NCI-H1694 treated with DMSO at 0.1 percent for 48 hours (cell line): ENCODE measurements around the gene ABR.
"Not testable (repeated sequence)": the region's sequence is repeated elsewhere in the genome, so short reads cannot be mapped to it uniquely, and the experiment has no call there.

Experiments
- DNase-seq: peaks from one replicate; lab custom pipeline; 2025; lab: John Stamatoyannopoulos, UW

Gene ABR

DNA sequence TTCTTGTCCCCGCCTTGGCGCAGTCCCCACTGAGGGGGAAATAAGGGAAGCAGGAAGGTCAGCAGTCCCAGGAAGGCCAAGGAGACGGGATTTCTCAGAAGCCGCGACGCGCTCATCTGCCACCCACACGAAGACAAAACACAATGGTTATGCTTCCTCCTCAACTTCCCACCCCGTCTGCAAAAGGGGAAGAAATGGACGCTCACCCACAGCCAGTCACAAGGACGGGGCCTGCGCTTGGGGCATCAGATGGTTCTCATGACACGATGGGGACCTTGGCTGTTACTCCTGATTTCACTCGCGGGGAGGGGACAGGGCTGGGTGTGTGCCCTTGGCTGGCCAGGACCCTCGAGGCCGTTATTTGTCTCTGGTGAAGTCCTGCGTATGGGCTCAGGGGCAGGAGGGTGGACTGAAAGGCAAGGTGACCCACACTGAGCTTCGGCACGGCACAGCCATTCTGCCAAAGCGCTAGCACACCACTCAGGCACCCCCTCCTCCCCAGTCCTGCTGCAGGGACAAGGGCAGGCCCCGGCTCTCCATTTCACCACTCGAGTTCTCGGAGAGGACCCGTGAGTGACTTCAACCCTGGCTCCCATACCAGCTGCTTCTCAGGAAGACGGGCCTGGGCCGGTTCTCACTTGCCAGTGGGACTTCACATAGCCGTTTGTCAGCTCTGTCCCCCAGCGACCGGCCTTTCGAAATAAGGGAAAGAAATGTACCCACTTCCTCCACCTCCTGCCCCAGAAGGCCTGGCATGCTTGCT, 84.5 kb downstream of the ABR start:
- DNase-seq, result no peak

DNA sequence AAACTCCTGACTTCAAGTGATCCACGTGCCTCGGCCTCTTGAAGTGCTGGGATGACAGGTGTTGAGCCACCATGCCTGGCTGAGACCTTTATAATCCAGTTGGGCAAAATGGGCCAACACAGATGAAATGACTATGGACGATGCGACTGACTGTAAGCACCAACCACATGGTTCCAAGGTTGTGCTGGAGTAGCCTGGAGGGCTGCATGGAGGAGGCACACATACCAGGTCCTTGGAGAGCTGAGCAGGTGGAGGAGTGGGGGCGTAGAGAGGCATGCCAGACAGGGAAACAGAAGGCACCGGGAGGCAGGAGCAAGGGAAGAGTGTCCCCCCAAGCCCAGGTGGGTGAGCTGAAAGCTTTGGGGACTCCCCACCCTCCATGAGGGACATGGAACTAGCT, 85.2 kb downstream of the ABR start:
- no peak for DNase-seq

DNA sequence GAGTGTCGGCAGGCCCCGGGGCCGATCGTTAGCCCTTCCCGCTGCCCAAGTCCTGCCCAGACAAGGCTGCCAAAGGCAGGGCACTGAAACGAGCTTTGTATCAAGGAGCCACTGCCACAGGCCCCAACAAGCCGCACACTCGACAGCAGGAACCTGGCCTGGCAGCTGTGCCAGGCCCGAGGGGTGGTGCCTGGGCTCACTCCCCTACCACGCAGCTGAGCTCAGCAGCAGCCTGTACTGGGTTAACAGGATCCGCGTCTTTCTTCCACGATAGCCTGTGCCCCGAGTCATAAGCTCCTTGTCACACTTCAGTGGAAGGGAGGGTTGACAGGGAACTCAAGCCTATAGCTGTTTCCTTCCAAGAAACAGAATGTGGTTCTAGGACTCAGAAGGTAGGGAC, 87.9 kb downstream of the ABR start:
- peak; percentile 60 for DNase-seq

DNA sequence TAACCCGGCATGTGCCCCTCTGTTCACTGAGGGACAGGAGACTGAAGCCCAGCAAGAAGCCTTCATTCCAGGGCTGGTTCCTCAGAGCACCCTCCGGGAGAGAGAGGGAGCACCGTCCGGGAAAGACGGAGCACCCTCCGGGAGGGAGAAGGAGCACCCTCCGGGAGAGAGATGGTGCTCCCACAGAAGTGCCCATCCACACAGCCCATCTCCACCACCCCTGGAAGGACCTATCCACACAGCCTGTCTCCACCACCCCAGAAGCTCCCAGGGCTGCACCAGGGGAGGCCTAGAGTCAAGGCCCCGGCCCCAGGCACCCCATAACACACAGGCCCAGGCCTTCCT, 88.6 kb downstream of the ABR start:
- DNase-seq, result no peak

DNA sequence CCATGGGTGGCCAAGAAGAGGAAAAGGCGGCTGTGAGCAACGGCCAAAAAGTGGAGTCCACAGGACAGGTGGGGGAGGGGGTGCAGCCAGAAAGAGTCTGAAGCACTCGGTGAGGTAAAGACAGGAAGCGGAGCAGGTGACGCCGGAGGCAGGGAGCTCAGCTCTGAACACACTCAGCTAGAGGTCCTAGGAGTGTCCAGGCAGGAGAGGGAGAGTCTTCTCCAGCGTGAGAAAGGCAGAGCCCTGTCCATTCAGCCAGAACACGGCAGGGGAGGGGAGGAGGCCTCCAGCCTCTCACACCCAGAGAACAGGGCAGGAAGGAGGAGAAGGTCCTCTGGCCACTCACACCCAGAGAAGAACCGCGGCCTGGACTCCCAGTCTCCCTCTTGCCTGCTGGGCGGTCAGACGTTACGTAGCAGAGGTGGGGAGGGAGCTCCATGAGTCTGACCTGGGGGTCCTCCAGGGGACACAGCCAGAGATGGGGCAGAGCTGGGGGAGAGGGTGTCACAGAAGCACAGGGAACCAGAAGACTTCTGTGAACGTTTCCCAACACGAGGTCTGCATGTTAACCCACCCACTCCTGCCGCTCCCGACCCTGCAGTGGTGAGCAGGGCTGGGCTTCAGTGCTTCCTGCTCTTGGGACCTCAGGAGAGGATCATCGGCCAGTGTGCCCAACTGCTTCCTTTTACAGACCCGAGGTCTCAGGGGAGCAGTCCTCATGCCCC, 89.2 kb downstream of the ABR start:
- no peak for DNase-seq

DNA sequence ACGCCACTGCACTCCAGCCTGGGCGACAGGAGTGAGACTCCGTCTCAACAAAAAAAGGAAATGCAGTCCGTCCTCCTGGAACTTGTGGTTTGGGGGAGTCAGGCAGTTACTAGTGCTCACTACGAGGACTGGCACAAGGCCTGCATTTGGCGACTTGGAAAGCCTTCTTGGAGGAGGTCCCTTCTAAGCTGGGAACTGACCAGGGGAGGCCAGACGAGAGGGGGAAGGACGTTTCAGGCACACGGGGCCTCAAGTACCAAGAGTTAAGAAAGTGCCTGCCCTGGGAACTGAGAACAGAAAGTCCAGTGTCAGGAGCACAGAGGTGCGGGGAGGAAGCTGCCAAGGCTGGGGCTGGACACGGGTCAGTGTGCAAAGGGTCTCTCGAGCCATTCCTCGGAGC, 89.9 kb downstream of the ABR start:
- no peak for DNase-seq

DNA sequence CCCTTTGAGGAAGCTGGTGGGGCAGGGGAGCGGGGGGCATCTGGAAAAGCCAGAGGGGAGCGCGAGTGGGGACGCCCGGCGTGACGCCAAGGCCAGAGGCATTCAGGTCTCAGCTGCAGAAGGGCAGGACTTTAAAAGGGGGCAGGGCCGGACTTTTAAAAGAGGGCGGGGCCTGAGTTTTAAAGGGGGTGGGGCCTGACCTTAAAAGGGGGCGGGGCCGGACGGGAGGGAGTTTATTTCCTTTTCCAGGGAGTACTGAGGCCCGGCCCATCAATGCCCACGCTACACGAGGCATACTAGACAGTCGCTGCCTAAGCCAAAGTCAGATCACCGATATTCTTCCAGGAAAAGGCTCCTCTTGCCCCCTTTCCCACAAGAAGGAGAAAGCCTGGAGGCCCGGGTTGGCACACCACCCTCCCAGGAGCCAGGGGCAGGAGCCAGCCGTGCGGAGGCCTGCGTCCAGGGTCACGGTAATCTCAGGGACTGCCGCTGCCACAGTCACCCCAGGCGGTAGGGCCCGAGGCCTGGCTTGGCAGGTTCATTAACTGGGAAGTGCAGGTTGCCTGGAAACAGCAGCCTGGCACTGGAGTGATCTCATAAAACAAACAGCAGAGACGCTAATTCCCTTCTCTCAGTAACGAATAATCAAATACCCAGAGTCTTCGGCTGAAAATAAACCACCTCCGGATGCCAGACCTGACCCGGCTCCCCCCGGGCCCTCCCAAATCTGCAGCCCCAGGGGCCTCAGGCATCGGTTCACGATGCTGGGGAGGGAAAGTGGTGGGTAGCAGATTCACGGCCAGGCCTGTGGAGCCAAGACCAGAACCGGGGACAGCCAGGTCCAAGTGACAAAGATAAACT, 92.2 kb downstream of the ABR start:
- DNase-seq, result peak; percentile 80

DNA sequence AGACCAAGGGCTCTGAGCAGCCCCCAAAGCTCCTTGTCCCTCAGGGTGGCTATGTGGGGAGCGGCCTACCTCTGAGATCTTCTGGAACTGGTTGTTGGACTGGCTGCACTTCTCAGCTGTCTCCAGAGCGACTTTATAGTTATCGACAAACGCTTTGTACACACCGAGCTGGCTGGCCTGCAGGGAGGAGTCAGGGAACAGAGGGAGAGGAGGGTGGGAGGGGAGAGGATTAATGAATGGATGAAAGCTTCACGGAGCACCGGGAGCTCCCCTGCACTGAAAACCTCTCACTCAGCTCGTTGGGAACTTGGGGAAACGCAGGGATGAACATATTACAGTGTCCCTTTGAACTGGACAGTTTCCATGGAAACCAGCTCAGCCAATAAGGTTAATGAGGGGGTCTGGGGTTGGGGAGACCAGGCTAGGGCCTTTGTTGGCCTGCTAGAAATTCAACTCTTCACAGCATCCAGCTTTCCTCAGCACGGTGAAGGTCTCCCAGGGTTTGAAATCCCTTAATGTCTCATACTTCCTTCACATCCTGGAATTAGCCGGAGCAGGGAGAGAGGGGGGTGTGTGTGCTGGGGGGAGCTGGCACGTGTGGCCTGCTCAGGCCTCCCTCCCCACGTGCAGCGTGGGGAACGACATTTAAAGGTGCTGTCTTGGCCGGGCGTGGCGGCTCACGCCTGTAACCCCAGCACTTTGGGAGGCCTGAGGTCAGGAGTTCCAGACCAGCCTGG, 96.2 kb downstream of the ABR start:
- no peak for DNase-seq

DNA sequence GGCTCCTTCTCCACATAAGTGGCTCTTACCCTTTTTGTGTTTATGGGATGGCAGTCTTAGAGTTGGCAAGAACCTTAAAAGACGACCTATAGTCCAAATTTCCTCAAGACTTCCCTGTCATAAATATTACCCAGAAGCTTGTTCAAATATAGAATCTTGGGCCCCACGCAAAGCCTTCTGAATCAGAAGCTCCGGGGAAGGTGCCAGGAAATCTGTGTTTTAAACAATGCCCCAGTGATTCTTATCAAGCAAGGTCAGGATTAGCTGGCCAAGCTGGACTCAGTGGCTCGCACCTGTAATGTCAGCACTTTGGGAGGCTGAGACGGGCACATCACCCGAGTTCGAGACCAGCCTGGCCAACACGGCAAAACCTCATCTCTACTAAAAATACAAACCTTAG, 97.2 kb downstream of the ABR start:
- DNase-seq, result no peak

DNA sequence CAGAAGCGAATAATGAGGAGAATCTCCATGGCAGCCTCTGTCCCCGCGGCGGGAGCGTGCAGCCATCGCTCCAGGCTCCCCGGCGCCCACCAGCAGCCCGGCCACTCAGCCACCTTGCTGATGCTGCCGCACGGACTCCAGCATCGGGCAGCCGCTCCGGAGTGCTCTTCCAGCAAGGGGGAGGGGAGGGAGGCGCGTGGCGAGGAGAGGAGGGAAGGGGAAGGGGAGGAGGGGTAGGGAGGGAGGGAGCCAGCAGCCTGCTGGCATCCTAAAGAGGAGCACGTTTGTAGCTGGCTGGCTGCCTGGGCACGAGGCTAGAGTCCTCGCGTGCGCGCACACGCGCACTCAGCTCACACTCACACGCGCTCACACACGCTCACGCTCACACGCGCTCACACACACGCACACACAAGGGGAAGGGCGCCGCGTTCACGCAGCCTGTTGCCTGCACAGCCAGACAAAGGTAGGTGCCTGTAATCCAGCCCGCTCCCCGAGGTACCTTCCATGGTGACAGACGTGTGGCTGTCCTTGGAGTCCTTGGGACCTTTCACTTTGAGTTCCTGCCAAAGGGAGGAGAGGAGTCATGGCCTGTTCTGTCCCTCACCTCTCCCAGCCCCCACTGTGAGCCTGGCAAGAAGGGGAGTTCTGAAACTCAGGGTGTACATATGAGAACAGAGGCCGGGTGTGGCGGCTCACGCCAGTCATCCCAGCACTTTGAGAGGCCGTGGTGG, 100.8 kb downstream of the ABR start:
- peak; percentile 70 for DNase-seq

DNA sequence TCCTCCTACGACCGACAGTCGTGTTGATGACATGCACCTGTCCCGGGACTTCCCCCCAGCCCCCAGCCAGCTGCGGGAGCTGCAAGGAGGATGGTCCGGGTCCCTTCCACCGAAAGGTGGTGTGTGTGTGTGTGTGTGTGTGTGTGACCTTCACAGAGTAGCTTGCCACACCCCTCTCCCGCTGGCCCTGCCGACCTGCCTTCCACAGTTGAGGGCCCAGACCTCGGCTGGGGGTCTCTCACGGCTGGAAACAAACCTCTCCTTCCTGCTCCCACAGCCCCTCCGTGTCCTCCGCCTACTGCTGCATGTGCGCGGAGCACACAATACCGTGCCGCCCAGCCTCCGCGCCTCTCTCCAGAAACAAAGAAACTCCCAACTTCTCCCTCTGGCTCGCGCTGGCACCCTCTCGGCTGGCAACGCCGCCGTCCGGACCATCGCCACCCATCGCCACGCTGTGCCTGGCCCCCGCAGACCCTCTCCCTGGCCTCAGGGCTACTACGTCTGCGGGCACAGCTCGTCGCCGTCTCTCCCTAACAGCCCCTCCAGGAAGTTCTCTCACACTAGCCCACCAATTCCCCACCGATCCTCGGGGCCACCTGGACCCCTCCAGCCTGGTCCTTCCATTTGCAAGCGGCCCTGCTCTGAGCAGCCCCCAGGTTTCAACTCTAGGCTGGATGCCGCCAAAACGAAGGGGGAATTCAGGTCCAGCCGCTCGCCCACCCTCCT, 101.6 kb downstream of the ABR start:
- DNase-seq, result no peak

DNA sequence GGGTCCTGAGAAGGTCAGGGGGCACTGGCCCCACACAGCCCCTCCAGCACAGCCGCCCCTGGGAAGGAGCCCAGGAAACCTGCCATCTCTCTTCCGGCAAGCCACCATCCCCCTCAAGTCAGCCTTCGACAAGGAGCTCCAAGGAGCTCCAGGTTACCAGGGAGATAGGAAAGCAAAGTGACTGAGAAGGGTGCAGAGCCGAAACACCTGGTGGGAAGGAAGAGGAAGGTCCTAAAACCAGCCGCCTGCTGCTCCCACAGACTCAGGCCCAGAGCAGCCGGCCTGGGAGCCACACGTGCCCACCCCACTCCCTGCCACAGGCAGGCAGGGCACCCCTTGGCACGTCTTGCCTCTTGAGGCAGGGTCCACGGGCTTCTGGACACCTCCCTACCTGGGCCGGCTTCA, 102.2 kb downstream of the ABR start:
- DNase-seq, result no peak

DNA sequence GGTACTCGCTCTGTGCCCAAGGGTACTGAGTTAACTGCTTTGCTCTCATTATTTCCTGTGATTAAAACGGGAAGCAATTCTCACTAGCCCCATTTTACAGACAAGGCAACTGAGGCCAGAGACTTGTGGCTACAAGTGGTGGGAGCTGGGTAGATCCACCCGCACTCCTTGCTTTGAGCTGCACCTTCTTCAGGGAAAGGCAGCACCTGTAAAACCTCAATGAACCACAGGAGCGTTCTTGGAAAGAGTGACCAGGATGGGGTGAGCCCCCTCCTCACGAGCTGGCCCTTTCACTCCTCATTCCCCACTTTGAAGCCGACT, 102.8 kb downstream of the ABR start:
- no peak for DNase-seq

DNA sequence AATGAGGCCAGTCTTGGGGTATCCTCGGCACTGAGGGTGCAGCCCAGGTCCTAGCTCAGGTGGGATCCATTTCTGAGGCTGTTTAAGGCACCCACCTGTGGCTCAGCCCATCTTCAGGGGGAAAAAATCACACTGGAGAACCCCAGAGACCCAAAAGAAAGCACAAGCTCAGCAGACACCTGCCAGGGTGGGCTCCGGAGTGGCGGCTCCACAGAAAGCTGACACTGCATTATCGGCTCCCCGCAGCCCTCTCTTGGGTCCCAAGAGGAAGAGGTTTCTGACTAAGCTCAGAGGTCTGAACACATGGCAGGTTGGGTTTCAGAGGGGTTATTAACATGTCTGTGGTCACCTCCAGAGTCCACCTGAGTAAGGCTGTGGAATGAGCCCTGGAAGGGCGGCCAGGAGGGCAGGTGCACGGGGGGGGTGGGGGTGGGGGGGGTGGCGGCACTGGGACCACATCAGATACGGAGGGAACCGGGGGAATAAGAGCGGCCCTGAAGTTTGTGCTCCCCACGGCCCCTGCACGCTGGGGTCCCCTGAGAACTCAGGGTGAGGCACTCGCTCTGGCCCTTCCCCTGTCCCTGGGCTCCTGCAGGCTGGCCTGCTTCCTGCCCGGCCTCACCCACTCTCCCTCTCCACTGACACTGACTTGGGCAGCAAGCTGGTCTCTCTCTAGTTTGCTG, 103.3 kb downstream of the ABR start:
- no peak for DNase-seq

DNA sequence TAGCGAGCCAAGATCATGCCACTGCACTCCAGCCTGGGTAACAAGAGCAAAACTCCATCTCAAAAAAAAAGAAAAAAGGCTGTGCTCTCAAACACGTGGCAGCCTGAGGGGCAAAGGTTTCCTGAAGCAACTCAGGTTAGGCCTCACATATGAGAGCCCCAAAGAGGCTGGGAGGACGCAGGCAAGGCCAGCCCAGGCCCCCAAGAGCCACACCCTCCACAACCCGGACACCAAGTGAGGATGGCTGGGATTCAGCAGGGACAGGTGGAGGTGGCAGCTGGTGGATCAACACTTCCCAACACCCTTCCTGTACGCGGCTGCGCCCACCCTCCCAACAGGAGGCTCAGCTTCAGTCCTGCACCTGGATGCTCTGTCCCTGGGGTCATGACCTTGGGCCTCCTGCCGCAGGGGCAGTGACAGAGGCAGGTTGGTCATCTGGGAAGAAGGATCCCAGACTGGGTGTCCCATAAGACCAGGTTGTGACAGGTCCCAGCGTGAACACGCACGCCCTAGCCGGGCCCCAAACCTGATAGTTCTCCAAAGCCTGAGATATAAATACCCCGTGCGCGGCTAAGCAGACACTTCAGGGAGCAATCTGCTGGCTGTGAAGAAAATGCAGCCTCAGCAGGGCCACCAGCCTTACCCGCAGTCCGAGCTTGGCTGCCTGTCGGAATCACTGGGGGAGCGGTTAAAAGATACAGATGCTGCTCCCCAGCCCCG, 104.7 kb downstream of the ABR start:
- DNase-seq, result peak; percentile 16

DNA sequence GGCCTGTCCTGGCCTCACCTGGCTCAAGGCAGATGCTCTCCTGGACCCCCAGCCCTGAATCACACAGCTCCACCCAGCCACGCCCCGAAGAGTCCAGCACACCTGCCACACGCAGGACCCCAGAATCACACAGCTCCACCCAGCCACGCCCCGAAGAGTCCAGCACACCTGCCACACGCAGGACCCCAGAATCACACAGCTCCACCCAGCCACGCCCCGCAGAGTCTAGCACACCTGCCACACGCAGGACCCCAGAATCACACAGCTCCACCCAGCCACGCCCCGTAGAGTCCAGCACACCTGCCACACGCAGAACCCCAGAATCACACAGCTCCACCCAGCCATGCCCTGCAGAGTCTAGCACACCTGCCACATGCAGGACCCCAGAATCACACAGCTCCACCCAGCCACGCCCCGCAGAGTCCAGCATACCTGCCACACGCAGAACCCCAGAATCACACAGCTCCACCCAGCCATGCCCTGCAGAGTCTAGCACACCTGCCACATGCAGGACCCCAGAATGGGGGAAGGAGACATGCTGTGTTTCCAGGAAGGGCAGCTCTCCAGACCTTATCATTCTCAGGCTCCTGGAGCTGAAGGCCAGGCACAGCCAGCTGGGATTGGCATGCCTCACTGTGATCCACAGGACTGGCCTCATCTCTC, 105.7 kb downstream of the ABR start:
- not testable (repeated sequence) for DNase-seq

DNA sequence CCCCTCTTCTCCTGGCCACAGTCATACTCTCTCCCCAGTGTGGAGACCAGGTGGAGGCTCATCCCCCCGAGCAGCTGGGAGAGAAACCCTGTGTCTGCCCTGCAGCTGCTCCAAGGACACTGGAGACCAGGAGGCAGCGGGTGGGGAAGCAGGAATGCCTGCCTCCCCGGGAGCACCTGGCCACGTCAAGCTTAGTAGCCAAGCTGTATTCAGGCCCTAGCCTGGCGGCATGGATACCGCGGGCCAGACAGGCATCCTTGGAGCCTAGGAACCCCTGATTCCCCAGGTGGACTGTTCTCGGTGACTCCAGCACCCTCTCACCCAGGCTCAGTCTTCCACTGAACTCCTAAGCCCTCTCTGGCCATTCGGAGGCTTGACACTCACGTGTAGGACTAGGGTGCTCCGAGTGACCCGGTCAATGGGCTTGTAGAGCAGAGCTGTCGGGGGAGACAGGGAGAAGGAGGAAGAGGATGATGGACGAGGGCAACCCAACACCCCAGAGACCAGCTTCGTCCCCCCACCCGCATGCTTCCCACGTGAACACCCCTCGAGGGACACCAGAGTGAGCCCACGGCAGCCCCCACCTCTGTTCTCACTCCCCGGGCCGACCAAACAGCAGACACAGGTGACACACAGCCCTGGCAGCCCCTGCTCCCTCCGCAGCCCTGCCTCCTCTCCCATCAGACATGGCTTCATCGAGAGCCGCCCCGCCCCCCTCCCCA, 106.4 kb downstream of the ABR start:
- no peak for DNase-seq

DNA sequence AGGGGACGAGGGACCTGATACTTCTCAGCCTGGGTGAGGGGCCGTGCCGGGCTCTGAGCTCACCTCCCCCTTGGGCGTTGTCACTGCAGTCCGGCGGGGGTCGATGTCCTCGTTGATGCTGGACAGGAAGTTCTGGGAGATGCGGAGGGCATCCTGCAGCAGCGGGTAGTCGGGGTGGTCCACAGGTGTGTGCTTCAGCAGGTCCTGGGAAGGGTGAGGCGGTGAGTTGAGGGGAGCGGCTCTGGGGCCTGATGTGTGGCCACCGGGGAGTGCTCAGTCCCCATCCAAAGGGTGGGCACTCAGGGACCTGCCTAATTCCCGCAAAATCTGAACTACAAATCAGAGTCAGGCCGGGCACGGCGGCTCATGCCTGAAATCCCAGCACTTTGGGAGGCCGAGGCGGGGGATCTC, 107.2 kb downstream of the ABR start:
- no peak for DNase-seq
